Neural progenitor cell (in vitro differentiated cells): Measurements from ENCODE around the gene PPFIA3. TPM values are rescaled to one million over a fixed set of nuclear protein-coding genes. Genes with fewer than 3 reads are reported as not detected.
"Not testable (repeated sequence)": the region's sequence is repeated elsewhere in the genome, so short reads cannot be mapped to it uniquely, and the experiment has no call there.

Source experiments
- DNase-seq: peaks from one replicate; pipeline ENCODE4 v3.0.0-alpha.2; 2016; ENCODE audit warnings: low spot score
- H2AFZ ChIP-seq: fragments of 200-600 bp; sonication (generic); replicated peaks from 2 replicates; pipeline ENCODE4 v1.6.1; 2016; ENCODE audit warnings: antibody characterized with exemption
- H3F3A ChIP-seq: fragments of 200-600 bp; sonication (generic); 2 replicates; pipeline ENCODE4 v1.6.1; 2016; ENCODE audit warnings: antibody characterized with exemption, low read depth
- H3K27ac ChIP-seq: fragments of 200-600 bp; sonication (generic); 2 replicates; pipeline ENCODE4 v1.5.1; 2016; ENCODE audit warnings: mild to moderate bottlenecking
- H3K27me3 ChIP-seq: fragments of 200-600 bp; sonication (generic); 2 replicates; pipeline ENCODE4 v1.6.1; 2016; ENCODE audit warnings: mild to moderate bottlenecking, moderate library complexity
- H3K36me3 ChIP-seq: fragments of 200-600 bp; sonication (generic); 2 replicates; pipeline ENCODE4 v1.5.1; 2016
- H3K4me1 ChIP-seq: fragments of 200-600 bp; sonication (generic); 2 replicates; pipeline ENCODE4 v1.6.1; 2016; ENCODE audit warnings: mixed run types
- H3K4me2 ChIP-seq: fragments of 200-600 bp; sonication (generic); 2 replicates; pipeline ENCODE4 v1.6.1; 2016
- H3K4me3 ChIP-seq: fragments of 200-600 bp; sonication (generic); 2 replicates; pipeline ENCODE4 v1.5.1; 2016
- H3K79me2 ChIP-seq: fragments of 200-600 bp; sonication (generic); 2 replicates; pipeline ENCODE4 v1.6.1; 2016; ENCODE audit warnings: low read depth
- H3K9ac ChIP-seq: fragments of 200-600 bp; sonication (generic); 2 replicates; pipeline ENCODE4 v1.6.1; 2016
- H3K9me3 ChIP-seq: fragments of 200-600 bp; sonication (generic); 2 replicates; pipeline ENCODE4 v1.5.1; 2016; ENCODE audit warnings: low read depth
- H4K20me1 ChIP-seq: fragments of 200-600 bp; sonication (generic); 2 replicates; pipeline ENCODE4 v1.6.1; 2016; ENCODE audit warnings: low read depth
- H3K27ac Mint-ChIP-seq: 3 replicates; pipeline ENCODE4 v1.8.0; 2021; ENCODE audit warnings: mixed read lengths
- H3K27me3 Mint-ChIP-seq: 2 replicates; pipeline ENCODE4 v1.8.0; 2022; ENCODE audit warnings: low read depth, mild to moderate bottlenecking, inconsistent platforms, moderate library complexity, mixed read lengths; ENCODE audit not compliant: insufficient read depth
- H3K36me3 Mint-ChIP-seq: 3 replicates; pipeline ENCODE4 v1.8.0; 2021; ENCODE audit warnings: mixed read lengths
- H3K4me1 Mint-ChIP-seq: 3 replicates; pipeline ENCODE4 v1.8.0; 2021; ENCODE audit warnings: mixed read lengths
- H3K4me3 Mint-ChIP-seq: 3 replicates; pipeline ENCODE4 v1.8.0; 2021; ENCODE audit warnings: mild to moderate bottlenecking, moderate library complexity, mixed read lengths
- H3K9me3 Mint-ChIP-seq: 3 replicates; pipeline ENCODE4 v1.8.0; 2020; ENCODE audit warnings: mixed read lengths
- EZH2 ChIP-seq: fragments of 200-600 bp; sonication (generic); IDR thresholded peaks from 2 replicates; pipeline ENCODE4 v1.6.1; 2017; ENCODE audit warnings: antibody characterized with exemption, mild to moderate bottlenecking, moderate library complexity
- EZH2phosphoT487 ChIP-seq: fragments of 200-600 bp; sonication (generic); IDR thresholded peaks from 2 replicates; pipeline ENCODE4 v1.6.1; 2017; ENCODE audit warnings: antibody characterized with exemption
- total RNA-seq: library from RNA; depleted of rRNA; stranded (reverse); fragments of >200 nt; gene quantifications from 2 replicates; pipeline ENCODE4 v1.2.3, GENCODE V29; 2015; ENCODE audit warnings: low replicate concordance
- TF ChIP-seq, protein P1 (sequence below): fragments of 200-600 bp; sonication (generic); IDR thresholded peaks from 2 replicates; pipeline ENCODE4 v1.5.1; 2017; ENCODE audit warnings: antibody characterized with exemption, mild to moderate bottlenecking

Gene PPFIA3
- total RNA-seq, 1 donor from 2014 or later = 1.8 TPM

DNA sequence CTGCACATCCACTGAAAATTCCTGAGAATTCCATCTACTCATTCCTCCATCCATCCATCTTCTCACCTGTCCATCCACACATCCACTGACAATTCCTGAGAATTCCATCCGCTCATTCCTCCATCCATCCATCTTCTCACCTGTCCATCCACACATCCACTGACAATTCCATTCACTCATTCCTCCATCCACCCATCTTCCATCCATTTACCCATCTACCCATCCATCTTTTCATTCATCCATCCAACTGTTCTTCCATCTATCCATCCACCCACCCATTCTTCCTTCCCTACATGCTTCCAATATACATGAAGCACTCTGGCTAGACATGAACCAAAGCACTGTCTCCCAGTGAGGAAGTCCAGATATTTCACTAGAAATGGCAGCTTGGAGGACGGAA is 53.9 kb downstream of the PPFIA3 start:
- Histone ChIP-seq H2AFZ (no peak overlapping the region), H3K4me2 (no peak overlapping the region), H3K9ac (no peak overlapping the region), H3F3A (no peaks in the 10 kb centered on the region), H3K79me2 (no peaks in the 10 kb centered on the region), H3K27me3 (no peaks in the 10 kb centered on the region), H3K27ac (no peak overlapping the region), H4K20me1 (no peaks in the 10 kb centered on the region), H3K4me3 (no peak overlapping the region), H3K36me3 (no peaks in the 10 kb centered on the region), H3K9me3 (no peaks in the 10 kb centered on the region), H3K4me1 (no peaks in the 10 kb centered on the region)
- no peaks in the 10 kb centered on the region for H3K36me3 Mint-ChIP-seq
- H3K4me1 Mint-ChIP-seq = peaks cover 5% of the 10 kb centered on the region
- no peak for TF ChIP-seq EZH2
- TF ChIP-seq, protein P1, sequence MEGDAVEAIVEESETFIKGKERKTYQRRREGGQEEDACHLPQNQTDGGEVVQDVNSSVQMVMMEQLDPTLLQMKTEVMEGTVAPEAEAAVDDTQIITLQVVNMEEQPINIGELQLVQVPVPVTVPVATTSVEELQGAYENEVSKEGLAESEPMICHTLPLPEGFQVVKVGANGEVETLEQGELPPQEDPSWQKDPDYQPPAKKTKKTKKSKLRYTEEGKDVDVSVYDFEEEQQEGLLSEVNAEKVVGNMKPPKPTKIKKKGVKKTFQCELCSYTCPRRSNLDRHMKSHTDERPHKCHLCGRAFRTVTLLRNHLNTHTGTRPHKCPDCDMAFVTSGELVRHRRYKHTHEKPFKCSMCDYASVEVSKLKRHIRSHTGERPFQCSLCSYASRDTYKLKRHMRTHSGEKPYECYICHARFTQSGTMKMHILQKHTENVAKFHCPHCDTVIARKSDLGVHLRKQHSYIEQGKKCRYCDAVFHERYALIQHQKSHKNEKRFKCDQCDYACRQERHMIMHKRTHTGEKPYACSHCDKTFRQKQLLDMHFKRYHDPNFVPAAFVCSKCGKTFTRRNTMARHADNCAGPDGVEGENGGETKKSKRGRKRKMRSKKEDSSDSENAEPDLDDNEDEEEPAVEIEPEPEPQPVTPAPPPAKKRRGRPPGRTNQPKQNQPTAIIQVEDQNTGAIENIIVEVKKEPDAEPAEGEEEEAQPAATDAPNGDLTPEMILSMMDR = no peak
- TF ChIP-seq EZH2phosphoT487 = no peak
- H3K27ac Mint-ChIP-seq = no peak overlapping the region
- no peak for DNase-seq
- H3K9me3 Mint-ChIP-seq = no peaks in the 10 kb centered on the region
- no peak overlapping the region for H3K4me3 Mint-ChIP-seq
- H3K27me3 Mint-ChIP-seq = no peaks in the 10 kb centered on the region

DNA sequence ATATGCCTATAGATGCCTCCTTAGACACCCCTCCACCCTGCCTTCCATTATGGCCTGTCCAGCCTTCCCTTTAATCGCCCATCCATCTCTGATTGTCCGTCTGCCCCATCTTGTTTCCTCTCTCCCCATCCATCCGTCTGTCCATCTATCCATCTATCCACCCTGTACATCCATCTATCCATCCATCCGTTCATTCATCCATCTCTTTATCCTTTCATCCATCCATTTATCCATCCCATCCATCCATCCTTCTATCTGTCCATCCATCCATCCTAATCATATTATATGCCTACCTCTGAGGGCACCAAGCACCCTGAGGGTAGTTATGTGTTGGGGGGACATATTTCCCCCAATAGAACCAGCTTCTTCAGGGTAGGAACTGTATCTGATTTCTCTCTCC is 61.3 kb downstream of the PPFIA3 start:
- Mint-ChIP-seq H3K4me3 (no peak overlapping the region), H3K27me3 (peaks cover 4% of the 10 kb centered on the region), H3K4me1 (peaks cover 5% of the 10 kb centered on the region), H3K9me3 (peaks cover 13% of the 10 kb centered on the region), H3K27ac (no peak overlapping the region), H3K36me3 (peaks cover 19% of the 10 kb centered on the region)
- no peaks in the 10 kb centered on the region for H3K27me3 ChIP-seq
- no peak overlapping the region for H3K4me2 ChIP-seq
- no peaks in the 10 kb centered on the region for H3K9me3 ChIP-seq
- no peak overlapping the region for H3K9ac ChIP-seq
- H4K20me1 ChIP-seq = no peaks in the 10 kb centered on the region
- TF ChIP-seq EZH2 (no peak), EZH2phosphoT487 (no peak)
- TF ChIP-seq, protein P1 = no peak
- no peaks in the 10 kb centered on the region for H3F3A ChIP-seq
- DNase-seq = no peak
- H3K79me2 ChIP-seq = no peaks in the 10 kb centered on the region
- H3K27ac ChIP-seq = no peak overlapping the region
- H3K4me1 ChIP-seq = no peaks in the 10 kb centered on the region
- no peak overlapping the region for H2AFZ ChIP-seq
- no peak overlapping the region for H3K4me3 ChIP-seq
- H3K36me3 ChIP-seq = no peaks in the 10 kb centered on the region

DNA sequence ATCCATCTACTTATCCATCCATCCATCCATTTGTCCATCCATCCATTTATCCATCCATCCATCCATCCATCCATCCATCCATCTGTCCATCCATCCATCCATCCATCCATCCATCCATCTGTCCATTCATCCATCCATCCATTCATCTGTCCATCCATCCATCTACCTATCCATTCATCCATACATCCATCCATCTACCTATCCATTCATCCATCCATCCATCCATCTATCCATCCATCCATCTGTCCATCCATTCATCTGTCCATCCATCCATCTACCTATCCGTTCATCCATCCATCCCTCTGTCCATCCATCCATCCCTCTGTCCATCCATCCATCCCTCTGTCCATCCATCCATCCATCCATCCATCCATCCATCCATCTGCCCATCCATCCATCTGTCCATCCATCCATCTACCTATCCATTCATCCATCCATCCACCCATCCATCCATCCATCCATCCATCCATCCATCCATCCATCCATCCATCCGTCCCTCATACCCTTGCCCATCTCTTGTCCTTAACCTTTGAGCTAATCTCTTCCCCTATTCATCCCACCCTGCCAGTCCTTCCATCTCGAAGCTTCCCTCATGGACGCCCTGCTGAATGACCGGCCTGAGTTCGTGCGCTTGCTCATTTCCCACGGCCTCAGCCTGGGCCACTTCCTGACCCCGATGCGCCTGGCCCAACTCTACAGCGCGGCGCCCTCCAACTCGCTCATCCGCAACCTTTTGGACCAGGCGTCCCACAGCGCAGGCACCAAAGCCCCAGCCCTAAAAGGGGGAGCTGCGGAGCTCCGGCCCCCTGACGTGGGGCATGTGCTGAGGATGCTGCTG is 62.9 kb downstream of the PPFIA3 start:
- H4K20me1 ChIP-seq, H3K4me3 Mint-ChIP-seq, H3F3A ChIP-seq, H3K27me3 ChIP-seq, H3K4me3 ChIP-seq, H3K36me3 ChIP-seq, H3K27ac ChIP-seq, H3K79me2 ChIP-seq, H3K4me1 ChIP-seq, H3K27ac Mint-ChIP-seq, H3K27me3 Mint-ChIP-seq, DNase-seq, H3K4me2 ChIP-seq, H3K9me3 ChIP-seq, H3K4me1 Mint-ChIP-seq, H3K9ac ChIP-seq, H2AFZ ChIP-seq: not testable (repeated sequence)
- Mint-ChIP-seq H3K36me3 (peaks cover 19% of the 10 kb centered on the region), H3K9me3 (peaks cover 13% of the 10 kb centered on the region)

DNA sequence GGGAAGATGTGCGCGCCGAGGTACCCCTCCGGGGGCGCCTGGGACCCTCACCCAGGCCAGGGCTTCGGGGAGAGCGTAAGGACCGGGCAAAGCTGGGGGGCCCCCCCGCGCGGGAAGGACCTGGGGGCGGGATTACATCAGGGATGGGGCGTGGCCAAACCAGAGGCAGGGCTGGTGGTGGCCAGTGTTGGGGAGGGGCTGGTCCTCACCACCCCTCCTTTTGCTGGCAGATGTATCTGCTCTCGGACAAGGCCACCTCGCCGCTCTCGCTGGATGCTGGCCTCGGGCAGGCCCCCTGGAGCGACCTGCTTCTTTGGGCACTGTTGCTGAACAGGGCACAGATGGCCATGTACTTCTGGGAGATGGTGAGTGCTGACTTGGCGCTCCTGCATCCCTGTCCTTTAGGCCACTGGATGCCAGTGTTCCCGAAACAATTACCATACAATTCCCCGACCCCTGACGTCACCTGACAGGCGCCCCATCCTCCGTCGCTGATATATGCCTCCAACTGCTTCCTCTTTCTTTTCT is 63.6 kb downstream of the PPFIA3 start:
- no peak overlapping the region for H3K4me3 ChIP-seq
- no peak overlapping the region for H3K9ac ChIP-seq
- H3K79me2 ChIP-seq = no peaks in the 10 kb centered on the region
- H3K9me3 ChIP-seq = no peaks in the 10 kb centered on the region
- H3K4me1 ChIP-seq = no peaks in the 10 kb centered on the region
- no peaks in the 10 kb centered on the region for H3K36me3 ChIP-seq
- peaks cover 4% of the 10 kb centered on the region for H3K27me3 Mint-ChIP-seq
- peaks cover 13% of the 10 kb centered on the region for H3K9me3 Mint-ChIP-seq
- no peak overlapping the region for H3K4me3 Mint-ChIP-seq
- TF ChIP-seq EZH2 = no peak
- TF ChIP-seq, protein P1 = no peak
- TF ChIP-seq EZH2phosphoT487 = no peak
- H2AFZ ChIP-seq = no peak overlapping the region
- H3K27me3 ChIP-seq = no peaks in the 10 kb centered on the region
- H3K4me2 ChIP-seq = no peak overlapping the region
- no peak overlapping the region for H3K27ac Mint-ChIP-seq
- DNase-seq = no peak
- H3K27ac ChIP-seq = no peak overlapping the region
- no peaks in the 10 kb centered on the region for H3F3A ChIP-seq
- H3K36me3 Mint-ChIP-seq = peaks cover 19% of the 10 kb centered on the region
- H3K4me1 Mint-ChIP-seq = no peaks in the 10 kb centered on the region
- H4K20me1 ChIP-seq = no peaks in the 10 kb centered on the region
